ENCODE measurements around the gene MKNK1.

MKNK1 gene

GRCh38 chr1:46520063-46520911, 83.8 kb downstream of the MKNK1 start:
- no peak for DNase-seq

- no peak for DNase-seq
Measured at GRCh38 chr1:46519209-46519608, 84.9 kb downstream of the MKNK1 start.

DNA sequence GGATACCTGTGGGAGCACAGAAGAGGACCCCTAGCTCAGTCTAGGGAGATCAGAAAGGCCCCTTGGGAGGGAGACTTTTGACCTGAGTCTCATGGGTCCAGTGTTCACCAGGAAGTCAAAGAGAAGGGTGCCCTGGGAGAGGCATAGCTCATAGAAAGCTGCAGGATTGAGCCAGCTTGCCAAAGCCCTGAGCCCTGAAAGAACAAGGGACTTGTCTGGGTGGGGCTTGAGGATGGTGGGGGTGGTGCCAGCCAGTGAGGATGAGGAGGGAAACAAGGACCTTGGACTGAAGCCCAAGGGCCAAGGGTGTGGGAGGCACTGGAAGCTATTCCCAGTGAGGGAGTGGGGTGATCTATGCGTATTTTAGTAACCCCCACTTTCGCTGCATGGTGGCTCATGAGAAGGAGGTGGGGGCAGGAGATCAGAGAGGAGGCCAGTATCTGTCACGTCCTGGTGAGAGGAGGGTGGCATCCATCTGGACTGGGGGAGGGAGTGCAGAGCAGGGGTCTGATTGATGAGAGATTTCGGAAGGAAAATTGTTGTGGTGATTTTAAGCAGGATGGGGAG, 86.1 kb downstream of the MKNK1 start:
- no peak for DNase-seq

DNA sequence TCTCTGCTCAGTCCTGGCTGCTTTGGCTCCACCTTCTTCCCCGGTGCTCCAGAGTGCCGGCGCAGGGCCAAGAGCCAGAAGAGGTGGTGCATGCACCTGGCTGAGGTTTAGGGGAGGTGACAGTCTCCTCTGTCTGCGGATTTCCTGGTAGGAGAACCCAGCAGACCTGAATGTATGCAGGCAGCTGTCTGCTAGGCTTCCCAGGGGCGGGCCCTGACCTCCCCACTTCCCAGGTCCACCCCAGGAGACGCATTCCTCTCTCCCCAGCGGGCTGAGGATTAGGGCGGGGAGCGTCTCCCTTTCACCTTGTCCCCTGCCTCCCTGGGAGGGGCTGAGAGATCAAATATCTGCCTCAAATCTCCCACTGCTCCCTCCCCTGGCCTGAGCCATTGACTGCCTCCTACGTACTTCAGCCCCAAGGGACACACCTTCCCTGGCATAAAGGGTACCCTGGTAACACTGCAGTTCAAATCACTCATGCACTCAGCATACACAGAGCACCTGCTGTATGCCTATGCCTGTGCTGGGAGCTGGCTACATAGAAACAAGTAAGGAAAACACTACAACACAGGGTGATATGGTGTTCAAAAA, 87.0 kb downstream of the MKNK1 start:
- DNase-seq = no peak

DNA sequence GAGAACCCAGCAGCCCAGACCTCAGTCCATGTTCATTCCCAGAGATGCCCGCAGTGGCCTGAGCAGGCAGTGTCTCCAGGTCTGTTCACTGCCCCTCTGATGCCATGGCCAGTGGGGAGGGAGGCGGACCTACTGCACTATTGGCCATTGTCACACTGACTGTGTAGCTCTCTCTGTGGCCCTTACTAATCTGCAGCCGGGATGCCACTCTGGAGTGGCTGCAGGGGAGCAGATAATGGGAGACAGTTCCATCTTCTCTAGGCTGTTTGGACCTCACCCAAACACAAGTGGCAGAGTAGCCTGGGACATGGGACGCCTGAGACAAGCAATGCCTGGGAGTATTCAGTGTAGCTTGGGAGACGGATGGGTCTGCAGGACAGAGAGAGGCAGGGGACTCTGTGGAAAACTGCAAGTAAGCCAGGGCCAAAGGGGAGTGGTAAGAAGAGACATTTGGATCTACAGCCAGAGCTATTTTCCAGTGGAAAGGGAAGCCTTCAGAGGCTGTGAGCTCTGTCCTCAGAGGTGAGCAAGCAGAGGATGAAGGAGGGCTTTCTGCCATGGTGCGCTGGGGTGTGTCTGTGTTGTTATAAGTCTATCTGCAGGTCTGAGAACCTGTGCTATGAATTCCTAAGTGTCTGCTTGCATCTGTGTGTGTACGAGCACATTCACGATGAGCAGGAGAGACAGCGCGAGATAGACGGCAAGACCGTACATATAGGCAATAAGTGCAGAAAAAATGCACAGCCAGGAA, 87.7 kb downstream of the MKNK1 start:
- DNase-seq = no peak

GRCh38 chr1:46515576-46515975, 88.5 kb downstream of the MKNK1 start:
- DNase-seq = no peak

- DNase-seq = no peak
Measured at GRCh38 chr1:46513536-46513935, 90.5 kb downstream of the MKNK1 start.

DNA sequence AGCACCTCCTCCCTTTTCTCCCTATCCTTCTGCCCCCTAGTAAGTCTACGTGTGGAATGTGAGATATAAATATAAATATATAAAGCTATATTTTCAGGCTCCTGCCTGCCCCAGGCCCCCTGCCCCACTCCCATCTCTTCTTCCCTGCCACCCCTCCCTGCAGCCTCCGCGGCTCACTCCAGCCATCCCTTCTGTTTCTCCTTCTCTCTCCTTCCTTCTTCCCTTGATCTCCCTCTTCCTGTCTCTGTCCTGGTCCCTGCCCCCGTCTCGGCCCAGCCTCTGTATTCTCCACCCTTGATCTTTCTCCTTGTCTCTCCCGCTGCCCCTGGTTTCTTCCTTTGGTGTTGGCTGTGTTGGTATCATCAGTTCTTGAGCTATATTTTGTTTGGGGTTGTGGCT, 91.3 kb downstream of the MKNK1 start:
- no peak for DNase-seq

DNA sequence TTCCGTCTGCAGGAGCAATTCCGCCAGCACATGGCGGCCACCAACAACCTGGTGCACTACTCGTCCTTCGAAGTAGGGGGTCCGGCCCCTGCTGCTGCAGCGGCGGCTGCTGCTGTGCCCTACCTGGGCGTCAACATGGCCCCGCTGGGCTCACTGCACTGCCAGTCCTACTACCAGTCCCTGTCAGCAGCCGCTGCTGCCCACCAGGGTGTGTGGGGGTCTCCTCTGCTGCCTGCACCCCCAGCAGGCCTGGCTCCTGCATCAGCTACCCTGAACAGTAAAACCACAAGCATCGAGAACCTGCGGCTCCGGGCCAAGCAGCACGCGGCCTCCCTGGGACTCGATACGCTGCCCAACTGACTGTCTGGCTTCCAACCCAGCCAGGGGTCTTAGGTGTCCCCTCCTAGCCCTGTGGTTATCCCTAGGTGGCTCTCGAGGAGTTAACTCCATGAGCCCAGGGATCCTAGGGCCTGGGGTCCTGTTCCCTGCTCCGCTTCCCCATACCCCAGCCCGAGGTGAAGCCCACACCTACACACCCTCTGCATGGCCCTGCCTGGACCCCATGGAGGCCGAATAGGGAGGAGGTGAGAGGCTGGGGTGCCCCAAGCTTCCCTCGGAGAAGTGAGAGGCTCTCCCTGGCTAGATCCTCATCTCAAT, 91.8 kb downstream of the MKNK1 start:
- DNase-seq = no peak

DNA sequence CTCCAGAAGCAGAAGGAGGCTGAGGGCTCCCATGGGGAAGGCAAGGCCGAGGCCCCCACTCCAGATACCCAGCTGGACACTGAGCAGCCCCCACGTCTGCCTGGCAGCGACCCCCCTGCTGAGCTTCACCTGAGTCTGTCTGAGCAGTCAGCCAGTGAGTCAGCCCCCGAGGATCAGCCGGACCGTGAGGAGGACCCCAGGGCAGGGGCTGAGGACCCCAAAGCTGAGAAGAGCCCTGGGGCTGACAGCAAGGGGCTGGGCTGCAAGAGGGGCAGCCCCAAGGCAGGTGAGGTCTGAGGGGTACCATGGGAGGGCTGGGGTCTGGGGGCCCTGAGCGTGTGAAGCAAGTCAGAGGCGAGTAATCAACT, 93.1 kb downstream of the MKNK1 start:
- DNase-seq = no peak

DNA sequence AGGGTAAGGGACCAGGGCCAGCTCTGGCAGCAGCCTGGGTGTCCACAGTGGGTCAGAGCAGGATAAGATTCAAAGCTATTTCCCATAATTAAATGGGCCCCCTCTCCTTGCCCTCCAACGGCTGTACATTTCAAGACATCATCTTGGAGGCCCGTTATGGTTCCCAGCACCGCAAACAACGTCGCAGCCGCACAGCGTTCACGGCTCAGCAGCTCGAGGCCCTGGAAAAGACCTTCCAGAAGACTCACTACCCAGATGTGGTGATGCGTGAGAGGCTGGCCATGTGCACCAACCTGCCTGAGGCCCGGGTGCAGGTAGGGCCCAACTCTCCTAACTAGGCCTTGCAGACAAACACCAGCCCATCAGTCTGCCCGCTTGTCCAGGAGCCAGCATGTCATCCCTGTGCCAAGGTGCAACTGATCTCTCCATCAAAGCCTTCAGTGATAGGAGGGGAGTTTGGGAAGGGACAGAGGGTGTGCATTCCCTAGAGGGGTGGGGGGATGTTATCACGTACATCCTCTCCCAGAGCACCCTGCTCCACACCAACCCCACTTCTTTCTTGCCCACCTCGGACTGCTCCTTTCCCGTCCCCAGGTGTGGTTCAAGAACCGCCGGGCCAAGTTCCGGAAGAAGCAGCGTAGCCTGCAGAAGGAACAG, 93.6 kb downstream of the MKNK1 start:
- no peak for DNase-seq

DNA sequence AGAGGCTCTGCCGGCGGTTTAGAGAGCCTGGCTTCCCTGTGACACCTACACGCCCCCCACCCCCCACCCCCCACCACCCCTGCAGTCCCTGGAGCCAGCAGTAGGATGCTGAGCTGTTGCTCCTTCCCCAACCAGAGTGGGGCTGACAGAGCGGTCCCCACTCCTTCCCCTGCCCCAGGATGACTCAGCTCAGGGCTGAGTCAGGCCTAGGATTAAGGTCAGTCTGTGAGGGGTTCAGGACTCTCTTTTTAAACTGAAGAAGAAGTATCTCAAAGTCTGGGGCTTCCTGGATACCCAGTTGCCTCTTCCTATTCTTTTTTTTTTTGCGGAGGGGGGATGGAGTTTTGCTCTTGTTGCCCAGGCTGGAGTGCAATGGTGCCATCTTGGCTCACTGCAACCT, 95.3 kb downstream of the MKNK1 start:
- DNase-seq = no peak
